HG03280 (cell line): Measurements from ENCODE around the gene AOAH.
"Not testable (repeated sequence)": the region's sequence is repeated elsewhere in the genome, so short reads cannot be mapped to it uniquely, and the experiment has no call there.

Experiments used
- ATAC-seq: cut with Tn5 transposase; IDR thresholded peaks from one replicate; pipeline ENCODE4 v1.9.1; 2021; ENCODE audit warnings: mild to moderate bottlenecking, moderate library complexity; ENCODE audit not compliant: unreplicated experiment

The AOAH gene

GRCh38 chr7:36703860-36704259 is 20.4 kb downstream of the AOAH start:
- ATAC-seq: not testable (repeated sequence)

DNA sequence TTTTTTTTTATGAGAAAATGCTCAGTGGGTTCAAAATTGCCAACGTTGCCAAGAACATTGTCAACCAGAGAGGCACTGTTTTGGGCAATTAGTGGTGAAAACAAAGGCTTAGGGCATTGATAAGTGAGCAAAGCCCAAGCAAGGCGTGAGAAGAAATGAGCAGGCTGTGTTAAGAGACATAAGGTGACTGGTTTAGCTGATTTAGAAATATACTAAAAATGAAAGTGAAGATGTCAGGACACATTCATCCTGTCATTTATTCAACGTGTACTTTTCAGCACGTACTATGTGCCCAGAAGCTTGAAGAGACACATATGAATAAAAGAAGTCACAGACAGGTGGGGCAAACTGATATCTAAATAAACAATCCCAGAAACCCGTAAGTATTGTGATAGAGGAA is 31.8 kb downstream of the AOAH start:
- ATAC-seq: no peak

DNA sequence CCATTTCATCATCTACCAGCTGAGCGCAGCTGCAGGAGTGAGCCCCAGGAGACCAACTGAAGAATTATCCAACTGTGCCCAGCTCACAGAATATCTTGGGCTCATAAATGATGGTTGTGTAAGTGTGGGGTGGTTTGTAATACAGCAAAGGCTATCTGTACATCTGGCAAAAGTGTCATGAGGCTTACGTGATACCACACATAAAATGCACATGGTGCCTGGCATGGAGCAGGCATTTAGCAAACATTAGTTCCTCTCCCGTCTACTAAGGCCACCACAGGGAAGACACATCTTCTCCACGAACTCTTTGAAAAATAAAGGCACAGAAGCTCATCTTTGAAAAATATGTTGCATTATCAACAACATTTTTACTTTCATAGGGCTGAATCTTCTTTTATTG is 32.3 kb downstream of the AOAH start:
- ATAC-seq: no peak

DNA sequence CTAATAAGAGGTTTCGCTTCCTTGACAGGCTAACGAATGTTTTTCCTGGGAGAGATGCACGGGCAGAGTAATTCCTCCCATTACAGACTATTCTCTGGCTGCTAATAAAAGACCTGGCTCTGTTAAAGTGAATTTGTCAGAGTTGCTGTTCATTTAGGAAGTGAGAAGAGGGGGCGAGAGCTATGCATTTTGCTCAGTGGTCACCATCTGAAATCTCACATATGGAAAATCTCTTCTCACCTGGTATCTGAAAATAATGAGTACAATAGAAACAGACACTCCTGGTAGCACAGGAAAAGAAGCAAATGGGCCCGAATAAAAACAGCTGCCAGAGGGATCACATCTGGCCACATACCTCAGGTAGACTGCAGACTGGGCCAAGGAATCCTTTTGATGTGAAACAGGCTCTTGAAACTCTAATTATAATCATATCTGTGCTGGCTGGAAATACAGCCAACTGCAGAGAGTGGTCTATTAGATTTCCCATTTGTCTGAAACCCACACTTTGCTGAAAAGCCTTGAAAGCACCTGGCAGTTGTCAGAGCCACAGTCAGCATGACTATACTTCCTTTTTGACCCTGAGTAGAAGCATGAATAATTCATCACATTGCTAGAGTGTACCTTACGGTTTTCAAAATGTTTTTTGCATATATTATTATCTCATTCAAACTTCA is 33.6 kb downstream of the AOAH start:
- no peak for ATAC-seq

DNA sequence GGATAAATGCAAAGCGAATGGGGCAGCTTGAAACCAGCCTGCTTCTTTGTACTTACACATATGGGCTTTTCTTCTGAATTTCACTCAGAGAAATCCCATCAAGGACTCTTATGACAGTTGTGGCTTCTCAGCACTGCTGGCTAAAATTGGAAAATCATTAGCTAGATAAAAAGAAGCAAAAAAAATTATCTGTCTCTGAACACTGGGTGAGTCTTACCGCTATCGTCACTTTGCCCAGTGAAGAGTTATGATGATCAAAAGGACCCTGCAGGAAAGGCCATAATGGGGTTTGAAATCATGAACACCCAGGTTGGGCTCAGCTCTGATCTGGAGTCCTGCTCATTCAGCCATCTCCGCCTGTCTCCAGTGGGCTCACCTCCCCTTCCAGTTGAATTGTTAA is 34.3 kb downstream of the AOAH start:
- no peak for ATAC-seq

DNA sequence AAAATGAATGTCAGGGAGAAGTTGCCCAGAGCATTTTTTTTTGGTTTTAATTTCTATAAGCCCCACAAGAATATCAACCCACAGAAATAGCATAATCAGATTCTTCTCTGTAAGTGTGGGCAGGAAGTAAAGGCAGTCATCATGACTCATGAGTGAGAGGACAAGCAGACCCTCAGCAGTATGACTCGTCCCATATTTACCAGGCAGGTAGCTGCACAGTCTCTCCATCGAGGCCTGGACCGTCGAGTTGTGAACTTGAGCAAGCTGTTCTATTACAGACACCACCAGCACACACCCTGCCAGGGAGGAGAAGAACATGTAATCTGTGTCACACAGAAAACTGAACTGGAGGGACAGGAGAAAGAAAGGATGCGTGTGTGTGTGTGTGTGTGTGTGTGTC is 37.8 kb downstream of the AOAH start:
- no peak for ATAC-seq

DNA sequence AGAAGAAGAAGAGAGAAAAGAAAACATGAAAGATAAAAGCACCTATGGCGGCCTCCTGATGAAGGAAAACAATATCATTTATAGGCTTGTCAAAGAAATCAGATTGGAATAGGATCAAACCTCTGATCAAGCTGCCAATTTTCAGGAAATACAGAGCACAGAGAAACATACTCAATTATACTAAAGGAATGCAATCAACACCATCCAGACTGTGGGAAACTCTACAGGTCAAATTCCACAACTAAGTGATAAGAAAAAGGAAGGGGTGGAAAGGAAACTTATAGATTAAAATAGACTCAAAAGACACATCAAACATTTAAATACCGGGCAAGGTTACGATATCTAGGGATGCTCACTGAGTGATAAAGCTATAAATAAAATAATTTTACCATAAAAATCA is 39.3 kb downstream of the AOAH start:
- no peak for ATAC-seq

DNA sequence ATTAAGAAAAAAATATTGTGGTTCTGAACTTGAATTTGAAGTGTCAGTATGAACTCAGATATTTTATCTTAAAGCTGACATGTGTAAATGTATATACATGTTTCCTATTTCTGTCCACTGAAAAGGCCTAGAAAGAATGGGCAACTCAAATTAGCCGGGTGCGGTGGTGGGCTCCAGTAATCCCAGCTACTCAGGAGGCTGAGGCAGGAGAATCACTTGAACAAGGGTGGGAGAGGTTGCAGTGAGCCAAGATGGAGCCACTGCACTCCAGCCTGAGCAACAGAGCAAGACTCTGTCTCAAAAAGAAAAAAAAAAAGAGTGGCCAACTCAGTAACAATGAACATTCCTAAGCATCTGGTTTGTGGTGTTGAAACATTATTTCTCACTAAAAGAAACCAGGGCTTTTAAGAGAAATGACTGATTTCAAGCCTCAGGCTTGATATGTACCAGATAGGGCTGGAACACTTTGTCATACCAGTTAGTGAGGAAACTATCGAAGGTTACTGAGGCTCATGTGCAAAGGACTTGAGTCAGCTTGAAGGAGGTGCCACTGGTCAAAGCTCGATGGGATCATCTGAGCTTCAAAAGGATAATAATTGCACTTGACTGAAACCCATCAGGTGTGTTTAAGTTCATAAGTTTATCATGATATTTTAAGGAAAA is 40.5 kb downstream of the AOAH start:
- no peak for ATAC-seq

DNA sequence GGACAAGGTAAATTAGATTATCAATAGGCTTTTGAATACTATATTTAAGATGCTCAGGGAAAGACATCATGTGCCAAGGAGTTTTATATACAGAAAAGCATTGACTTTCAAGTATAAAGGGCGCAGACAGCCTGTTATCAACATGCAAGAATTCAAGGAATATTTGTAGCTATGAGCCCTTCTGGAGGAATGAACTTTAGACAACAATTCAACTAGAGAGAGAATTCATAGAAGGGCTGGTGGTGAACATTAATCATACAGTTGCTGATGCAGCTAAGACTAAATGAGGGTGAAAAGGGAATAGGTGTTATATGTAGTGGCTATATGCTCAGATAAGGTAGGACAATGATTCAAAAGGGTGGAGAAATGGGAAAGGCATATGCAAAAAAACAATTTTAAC is 41.2 kb downstream of the AOAH start:
- ATAC-seq: no peak

GRCh38 chr7:36682102-36682501 is 42.2 kb downstream of the AOAH start:
- ATAC-seq: no peak

DNA sequence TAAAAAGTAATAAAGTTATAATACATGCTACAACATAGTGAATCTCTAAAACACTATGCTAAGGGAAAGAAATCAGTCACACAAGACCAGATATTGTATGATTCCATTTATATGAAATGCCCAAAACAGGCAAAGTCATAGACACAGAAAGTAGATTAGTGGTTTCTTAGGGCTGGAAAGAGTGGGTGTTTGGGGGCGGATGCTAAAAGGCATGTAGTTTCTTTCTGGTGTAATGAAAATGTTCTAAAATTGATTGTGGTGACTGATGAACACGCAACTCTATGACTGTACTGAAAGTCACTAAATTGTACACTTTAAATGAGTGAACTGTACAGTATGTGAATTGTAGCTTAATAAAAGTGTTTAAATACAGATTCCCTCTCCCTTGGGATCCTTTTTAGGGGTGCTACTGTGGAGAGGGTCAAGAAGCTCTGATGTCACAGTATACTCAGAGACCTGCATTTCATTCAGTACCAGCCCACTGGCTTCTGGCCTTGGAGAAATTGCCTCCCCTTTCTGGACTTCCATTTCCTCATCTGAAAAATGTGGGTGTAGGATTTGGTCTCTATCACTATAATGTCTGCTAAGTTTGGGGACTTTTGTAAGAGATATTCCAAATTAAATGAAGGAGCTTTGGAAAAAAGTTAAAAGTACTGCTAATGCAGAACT is 46.4 kb downstream of the AOAH start:
- ATAC-seq: no peak

DNA sequence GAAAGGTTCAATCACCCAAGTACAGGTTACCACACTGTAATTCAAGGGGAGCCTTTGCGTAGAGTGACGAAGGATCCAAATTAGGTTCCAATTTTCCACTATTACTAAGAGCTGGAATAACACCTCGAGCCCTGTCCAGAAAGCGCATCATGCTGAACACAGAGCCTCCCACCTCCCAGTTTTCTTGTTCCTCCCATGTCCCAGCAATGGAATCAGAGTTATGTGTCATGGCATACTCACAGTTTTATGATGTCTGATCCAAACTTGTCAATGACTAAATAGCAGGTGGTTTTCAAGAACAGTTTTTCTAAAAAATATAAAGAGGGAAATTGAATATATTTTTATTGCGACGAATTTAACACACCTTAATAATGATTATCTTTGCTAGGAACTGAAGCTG is 50.6 kb downstream of the AOAH start:
- no peak for ATAC-seq

DNA sequence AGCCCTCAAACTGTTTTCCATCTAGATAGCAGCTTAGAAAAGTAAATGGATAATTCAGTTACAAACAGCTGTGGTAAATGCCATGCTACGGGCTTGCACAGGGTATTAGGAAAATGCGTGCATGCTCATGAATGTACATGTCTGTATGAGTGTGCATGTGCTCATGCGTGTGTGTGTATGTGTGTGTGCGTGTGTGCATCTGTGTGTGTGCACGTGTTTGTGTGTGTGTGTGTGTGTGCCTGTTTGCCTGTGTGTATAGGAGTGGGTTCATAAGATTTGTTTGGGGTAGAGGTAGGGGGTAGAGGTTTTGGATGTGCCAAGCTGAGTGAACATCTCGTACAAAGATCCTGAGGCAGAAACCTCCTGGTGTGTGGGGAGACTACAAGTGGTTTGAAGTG is 52.9 kb downstream of the AOAH start:
- no peak for ATAC-seq

GRCh38 chr7:36670585-36671431 is 53.5 kb downstream of the AOAH start:
- ATAC-seq: no peak

GRCh38 chr7:36668750-36669149 is 55.5 kb downstream of the AOAH start:
- ATAC-seq: no peak

DNA sequence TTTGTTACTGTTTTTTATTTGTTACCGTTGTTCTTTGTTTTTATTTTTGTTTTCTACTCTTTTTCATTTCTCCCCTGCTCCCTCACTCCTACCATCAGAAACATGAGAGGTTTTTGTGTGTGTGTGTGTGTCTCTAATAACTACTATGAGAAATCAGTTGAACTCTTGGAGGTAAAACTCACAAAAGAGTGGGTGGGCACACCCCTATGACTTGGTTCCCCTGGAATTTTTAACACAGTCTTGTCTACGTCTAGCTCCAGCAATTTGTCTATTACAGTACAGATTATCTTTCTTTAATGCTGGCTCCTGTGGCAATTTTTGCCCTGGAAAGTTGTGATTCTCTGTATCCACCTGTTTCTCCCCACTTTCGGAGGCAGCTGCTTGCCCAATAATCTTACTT is 56.2 kb downstream of the AOAH start:
- no peak for ATAC-seq

GRCh38 chr7:36667007-36667745 is 57.1 kb downstream of the AOAH start:
- no peak for ATAC-seq

DNA sequence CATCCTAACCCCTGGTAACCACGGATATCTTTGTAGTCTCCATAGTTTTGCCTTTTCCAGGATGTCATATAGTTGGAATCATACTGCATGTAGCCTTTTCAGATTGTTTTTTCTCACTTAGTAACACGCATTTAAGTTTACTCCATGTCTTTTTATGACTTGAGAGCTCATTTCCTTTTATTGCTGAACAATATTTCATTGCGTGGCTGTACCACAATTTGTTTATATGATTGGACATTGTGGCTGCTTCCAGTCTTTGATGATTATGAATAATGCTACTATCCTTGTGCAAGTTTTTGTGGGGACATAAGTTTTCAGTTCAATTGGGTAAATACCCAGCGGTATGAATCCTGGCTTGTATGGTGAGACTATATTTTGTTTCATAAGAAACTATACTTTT is 60.8 kb downstream of the AOAH start:
- ATAC-seq: no peak

DNA sequence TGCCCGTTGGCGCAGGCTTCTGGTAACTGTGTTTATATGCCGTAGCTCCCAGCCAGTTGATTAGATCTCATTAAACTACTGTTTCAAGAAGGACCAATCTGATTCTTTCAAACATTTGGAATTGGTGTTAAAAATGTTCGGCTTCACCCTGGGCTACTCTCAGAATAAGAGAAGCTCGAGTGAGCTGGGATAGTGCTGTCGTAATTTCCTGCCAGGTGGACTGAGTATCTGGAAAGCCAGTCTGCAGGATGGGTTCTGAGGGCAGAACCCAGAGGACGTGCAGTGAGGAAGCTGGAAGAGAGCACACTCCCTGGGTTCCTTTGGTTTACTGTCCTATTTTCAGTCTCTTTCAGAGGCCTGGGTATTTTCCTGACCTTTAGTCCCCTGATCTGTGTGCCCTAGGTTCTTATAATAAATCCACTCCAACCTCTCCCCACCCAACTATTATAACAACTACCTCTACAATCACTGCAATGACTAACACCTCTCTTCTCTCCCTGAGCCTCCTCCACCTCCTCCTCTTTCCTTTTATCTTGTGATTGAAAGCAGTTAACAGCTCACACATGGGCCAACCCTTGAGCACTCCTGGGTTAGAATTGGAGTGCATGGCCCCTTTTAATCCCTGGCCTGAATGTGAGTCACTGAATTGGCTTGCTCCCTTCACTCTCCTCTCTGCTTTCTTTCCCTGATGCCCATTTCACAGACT is 63.0 kb downstream of the AOAH start:
- ATAC-seq: no peak

GRCh38 chr7:36659638-36660341 is 64.5 kb downstream of the AOAH start:
- no peak for ATAC-seq
